Measurements from ENCODE around the gene VAC14.
A peak's percentile ranks its signal among the peaks of the same experiment; 100 is the strongest.

Gene VAC14

DNA sequence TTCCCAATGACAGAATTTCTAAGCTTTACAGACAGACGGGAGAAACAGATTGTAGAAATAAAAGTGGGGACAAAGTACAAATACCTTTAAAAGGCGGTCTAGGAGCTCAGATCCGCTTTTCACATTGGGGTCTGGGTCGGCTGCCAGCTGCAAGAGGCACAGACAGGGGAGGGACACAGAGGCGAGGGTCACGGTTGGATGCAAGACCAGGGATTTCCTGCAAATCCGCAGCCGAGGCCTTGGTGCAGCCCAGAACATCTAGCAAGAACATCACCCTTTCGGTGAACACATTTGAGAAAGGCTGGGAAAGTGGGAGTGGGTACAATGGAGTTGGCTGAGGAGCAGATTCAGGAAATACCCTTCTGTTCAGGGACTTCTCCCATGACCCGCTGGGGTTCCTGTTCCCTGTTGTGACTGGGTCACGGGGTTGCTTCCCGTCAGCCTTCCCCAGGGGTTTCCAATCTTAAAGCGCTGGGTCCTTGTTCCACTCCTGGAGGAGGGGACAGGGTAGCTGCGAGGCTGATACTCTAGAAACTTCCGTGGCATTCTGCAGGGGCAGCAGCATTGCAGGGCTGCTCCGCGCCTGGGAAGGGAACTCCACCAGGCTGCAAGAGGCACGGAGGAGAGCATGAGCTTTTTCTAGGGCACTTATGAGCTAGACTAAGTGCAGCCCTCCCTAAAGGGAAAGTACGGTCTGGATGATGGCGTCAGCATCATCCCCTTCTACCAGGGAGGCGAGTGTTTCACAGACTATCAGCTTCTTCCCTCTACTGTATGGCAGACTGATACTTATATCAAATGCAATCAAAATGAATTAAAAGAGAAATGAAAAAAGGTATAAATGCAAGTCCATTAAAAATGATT, 16.0 kb downstream of the VAC14 start:
- no peak for DNase-seq

DNA sequence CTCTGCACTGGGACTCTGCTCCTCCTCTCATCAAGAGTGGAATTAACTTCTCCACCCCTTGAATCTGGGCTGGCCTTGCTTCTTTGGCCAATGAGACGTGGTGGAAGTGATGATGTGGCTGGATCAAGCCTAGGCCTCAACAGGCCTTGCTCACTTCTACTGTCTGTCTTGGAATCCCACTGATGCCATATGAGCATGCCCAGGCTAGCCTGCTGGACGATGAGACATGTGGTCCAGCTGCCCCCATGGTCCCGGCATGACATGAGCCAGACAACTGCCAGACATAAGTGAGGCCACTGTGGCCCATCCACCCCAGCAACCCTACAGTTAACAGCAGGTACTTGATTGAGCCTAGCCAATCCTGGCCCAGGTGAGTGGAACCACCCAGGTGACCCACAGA, 18.7 kb downstream of the VAC14 start:
- no peak for DNase-seq

DNA sequence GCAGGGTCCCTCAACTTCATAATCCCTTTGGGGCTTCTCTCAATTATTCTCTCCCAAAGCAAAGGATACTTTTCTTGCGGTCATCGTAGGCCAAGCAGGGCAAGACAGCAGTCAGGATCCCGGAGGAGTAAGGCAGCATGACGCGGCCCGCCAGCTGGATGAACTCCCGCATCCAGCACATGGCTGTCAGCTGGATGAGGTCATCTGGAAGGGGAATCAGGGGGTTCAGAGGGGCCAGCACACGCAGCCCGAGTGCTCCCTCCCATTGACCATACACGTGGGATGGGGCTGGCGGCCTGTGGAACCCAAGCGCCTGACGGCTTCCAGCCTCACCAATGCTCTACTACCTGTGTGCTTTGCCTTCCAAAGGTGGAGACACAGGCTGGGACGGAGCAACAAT, 19.2 kb downstream of the VAC14 start:
- DNase-seq: no peak

DNA sequence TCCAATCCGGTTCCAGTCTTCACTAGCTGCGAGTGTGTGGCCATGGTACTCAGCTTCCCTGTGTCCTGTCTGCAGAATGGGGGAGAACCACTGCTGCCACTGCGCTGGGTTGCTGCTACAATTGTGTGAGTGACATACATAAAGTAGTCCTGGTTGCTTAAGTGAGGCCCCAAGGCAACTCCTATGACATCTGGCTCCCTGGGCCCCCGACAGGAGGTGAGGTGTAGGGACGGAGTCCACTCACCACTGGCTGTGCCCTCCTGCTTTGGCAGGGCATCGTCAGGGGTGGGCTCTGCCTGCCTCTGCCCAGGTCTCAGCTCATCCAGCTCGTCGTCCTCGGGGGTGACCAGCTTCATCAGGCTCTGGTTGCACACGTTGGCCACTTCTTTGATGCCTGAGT, 20.4 kb downstream of the VAC14 start:
- DNase-seq: no peak

DNA sequence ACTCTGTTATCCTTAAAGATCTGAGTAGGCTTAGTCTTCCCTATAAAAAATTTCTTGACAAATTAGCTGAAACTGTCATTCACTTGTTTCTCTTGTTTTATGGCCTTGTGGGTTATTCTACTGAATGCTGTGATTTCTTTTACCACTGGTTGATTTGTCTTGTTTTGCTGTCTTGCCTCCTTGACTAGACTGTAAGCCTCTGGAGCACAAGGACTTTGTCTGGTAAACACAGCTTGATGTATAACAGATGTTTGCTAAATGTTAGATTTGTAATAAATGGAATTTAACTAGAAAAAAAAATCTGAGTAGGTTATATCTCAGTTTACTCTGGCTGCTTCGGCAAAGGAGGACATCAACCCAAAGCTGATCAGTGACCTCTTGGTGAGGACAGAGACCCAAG, 21.6 kb downstream of the VAC14 start:
- no peak for DNase-seq

DNA sequence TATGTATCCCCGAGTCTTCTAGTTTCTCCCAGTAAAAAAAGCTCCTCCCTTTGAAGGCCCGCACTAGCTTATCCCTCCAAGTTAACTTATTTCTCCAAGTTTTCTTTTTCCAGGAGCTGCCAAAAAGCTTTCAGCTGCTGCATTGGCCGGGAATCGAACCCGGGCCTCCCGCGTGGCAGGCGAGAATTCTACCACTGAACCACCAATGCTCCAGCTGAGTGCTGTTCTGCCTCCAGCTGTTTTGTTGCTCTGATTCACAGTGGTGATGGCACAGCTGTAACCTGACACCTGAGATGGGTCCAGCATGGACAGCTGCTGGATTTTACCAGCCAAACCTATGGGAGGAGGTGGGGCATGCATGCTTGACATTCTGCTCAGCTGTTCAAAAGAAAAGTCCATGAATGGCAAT, 22.1 kb downstream of the VAC14 start:
- peak; percentile 4 for DNase-seq

DNA sequence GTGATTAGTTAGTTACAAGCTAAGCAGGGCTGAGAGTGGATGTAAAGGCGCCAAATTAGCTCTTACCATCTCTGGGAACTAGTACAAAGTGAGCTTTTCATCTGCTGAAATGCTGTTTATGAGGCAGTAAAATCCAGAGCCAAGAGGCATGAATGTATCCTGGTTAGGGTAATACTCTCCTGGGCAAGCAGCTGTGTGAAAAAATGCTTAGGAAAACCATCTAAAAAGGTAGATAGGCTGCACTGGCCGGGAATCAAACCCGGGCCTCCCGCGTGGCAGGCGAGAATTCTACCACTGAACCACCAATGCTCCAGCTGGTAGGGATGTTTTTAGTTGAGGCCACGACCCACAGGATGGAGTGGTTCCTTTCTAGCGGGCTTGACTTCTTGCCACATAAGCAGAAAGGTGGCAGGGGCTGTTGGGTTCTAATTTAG, 23.0 kb downstream of the VAC14 start:
- no peak for DNase-seq

DNA sequence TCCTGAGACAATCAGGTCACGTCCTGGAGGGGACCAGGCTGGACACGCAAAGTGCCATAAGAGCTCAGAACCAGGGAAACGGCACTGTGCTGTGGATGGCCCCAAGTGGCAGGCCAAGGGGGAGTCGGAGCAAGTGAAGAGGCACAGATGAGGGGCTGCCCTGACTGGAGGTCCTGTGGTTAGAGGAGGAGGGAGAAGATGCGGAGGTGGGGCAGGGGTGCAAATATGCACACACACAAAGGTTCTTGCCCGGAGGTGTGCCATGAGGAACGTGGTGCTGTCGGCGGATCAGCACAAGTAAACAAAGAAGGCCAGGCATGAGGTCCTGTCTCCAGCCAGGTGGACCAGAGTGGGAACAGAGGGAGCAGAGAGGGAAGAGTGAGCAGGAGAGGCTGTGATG, 23.5 kb downstream of the VAC14 start:
- no peak for DNase-seq

DNA sequence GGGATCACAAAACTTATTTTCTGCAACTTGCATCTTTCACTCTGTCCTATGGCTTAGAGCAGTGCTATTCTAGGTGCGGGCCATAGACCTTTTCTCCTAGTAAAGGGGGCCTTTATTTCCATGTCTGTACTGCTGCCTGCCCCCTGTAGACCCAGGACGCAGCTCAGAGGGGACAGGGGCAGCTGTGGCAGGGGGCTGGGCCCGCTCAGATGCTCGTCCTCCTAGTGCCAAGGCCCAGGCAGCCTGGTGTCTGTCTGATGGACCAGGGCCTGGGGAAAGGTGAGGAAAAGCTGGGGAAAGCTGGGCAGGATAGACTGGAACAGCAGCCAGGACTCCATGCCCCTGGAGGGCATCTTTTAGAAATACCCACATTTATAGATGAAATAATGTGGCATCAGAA, 25.6 kb downstream of the VAC14 start:
- no peak for DNase-seq

DNA sequence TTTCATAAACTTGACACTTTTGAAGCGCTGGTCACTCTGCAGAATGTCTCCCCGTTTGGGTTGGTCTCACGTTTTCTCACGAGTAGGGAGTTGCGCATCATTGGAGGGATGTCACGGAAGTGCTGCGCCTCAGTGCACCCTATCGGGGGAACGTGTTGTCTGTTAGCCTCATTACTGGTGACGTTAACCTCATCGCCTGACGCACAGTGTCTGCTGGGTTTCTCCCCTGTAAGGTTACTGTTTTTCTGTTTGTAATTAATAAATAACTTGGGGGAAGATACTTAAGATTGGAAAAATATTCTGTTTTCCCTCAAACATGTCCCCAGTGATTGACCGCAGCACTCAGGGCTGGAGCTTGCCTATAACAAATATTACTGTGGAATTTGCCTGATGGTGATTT, 26.7 kb downstream of the VAC14 start:
- no peak for DNase-seq

DNA sequence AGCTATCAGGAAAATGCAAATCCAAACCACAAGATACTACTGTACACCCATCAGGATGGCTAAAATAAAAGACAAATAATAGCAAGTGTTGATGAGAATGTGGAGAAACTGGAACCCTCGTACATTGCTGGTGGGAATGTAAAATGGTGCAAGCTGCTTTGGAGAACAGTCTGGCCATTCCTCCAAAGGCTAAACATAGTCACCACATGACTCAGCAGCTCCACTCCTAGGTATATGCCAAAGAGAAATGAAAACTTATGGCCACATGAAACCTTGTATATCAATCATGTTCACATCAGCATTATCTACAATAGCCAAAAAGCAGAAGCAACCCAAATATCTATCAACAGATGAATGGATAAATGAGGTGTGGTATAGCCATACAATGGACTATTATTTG, 28.5 kb downstream of the VAC14 start:
- DNase-seq: no peak

DNA sequence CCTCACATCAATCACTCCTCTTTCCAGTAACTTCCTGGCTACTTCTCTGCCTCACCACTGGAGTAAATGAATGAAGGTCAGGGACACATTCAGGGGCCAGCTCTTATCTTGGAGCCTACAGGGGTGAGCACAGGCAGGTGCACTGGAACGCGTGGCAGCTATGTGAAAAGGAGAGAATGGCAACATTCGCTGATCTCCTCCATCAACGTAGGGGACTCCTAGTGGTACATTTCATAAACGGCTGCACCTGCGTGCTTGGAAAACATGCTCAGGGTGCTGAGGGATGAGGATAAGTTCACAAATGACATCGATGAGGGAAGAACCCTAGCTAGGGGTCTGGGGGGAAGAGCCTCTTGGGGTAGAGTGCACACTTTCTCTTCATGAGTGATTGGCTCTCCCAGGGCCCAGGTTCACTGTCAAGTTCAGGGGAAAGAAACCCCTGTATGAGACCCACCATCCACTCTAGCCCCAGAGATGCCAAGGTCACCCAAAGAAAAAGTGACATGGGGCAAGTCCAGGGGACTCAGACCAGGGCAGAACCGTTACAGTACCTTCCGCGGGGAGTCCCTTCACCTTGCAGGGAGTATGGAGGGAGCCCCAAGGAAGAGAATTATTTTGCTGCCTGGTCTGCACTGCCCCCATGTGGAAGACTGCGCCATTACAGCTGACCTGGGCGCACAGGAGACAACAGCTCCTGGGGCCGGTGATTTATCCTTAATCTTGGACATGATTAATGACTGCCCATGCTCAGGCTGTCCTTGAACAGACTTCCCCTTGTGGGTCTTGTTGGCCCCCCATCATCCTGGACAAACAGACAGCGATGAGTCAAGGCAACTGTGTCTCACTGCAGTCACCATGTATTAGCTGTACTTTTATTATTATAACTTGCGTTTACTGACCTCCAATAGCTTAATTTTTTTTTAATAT, 30.1 kb downstream of the VAC14 start:
- peak; percentile 65 for DNase-seq

DNA sequence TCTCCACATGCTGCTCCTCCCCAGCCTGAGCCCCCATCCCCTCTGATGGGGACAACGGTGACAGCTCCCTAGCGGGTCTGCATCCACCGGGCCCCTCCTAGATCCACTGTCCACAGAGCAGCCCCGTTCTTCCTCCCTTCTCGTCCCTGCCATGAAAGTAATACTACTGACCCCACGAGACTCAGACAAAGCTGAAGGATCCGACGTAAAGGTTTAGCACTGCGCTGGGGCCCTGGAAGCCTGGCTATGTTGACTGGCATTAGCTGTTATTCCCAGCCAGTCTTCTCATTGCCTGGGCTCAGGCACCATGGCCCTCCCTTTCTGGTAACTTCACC, 30.7 kb downstream of the VAC14 start:
- no peak for DNase-seq

DNA sequence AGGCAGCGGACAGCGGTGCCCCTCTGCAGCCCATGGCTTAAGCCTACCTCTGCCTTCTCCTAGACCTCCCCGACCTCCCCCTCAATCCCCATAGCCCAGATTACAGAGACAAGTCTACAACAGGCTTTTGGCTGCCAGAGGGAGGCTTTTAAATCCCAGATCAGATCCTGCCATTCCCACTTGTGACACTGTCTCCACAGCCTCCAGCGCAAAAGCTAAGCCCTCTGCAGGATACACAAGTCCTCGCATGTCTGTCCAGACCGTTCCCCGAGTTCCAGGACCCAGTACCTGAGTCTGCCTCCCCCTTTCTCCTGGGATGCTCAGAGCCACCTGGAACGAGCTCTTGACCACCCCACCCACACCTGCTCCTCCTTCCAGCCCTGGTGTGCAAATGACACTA, 31.2 kb downstream of the VAC14 start:
- DNase-seq: no peak

DNA sequence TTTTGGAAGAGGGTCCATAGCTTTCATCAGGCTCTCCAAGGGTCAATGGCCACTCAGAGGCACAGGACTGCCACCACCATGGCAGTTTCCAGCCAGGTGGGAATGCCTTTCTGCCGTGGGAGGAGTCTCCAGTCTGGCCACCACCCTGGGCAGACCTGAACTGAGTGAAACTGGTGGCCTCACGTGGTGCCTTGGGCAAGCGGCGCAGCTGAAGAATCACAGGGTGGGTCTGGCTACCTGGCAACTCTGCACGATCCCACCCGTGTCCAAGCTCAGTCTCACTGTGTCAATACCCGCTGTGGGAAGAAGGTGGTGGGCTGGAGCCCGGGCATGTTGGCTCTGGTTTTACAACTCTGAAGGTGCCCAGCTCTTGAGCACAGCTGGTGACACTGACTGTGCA, 31.8 kb downstream of the VAC14 start:
- DNase-seq: no peak

DNA sequence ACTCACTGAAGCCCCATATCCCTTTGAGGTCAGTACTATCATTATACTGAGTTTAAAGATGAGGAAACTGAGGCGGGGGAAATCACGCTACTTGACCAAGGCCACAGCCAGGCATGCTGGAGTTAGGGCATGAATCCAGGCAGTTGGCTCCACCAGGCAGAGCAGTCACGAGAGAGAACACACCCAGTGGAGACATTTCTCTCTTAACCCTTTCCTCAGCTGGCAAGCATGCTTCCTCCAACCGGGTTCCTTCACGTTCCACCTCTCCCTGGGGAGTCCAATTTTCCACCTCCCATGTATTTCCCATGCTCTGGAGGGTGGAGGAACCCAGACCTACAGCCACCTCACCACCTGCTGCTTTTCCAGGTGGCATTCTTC, 32.8 kb downstream of the VAC14 start:
- DNase-seq: no peak

DNA sequence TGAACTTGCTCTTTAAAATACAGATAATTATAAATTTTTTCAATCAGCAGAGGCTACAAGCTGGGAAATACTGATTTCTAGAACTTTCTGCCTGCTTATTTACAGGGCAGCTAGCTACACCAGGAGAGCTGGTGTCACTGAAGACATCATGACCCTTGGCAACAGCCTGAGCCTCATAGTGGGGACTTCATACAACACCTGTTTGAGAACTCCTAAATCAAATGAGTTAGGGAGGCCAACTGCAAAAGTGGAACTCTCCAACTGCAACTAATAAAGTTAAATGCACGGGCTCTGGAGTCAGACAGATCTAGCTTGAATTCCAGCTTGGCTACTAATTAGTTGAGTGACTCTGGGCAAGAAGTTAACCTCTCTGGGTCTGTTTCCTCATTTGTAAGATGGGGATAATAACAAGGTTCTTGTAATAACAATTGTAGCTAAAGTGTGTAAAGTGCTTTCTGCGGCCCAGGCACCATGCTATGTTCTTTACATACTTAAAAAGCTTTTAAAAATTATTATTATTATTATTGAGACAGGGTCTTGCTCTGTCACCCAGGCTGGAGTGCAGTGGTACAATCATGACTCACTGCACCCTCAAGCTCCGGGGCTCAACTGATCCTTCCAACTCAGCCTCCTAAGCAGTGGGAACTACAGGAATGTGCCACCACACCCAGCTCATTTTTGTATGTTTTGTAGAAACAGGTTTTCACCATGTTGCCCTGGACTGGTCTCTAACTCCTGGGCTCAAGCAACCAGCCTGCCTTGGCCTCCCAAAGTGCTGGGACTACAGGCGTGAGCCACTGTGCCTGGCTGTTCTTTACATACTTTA, 33.4 kb downstream of the VAC14 start:
- DNase-seq: no peak

DNA sequence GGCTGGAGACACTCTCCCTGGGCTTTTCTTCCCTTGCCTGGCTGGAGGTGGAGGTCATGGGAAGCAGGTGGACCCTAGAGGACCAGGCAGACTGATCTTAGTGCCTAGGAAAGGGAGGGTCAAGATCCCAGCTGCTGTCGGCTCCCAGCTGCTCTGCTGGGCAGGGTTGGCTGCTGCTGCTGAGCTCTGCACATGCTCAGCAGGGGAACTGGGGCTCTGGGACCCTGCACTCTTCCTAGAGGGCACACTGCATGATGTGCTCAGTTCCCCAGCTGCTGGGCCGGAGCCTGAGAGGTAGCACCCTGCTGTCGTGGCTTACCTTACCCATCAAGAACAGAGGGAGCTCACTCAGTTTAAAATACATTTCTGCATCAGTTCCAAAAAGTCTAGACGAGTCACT, 34.3 kb downstream of the VAC14 start:
- no peak for DNase-seq

DNA sequence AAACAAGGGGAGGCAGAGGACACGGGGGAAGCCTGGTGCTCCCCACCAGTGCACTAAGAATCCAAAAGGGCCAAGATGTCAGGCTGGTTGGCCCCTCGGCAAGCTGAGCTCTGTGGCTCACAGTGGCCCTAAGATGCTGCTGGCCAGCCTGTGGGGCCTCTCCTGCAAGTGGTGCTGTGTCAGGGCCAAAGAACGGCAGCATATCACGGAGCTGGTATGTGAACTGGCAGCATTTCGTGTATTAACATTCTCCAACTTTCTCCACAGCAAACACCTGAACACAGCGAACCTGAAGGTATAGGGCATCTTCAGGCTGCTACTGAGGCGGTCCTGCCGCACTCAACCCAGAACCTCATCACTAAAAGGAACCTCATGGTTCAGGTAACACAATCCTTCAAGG, 34.8 kb downstream of the VAC14 start:
- DNase-seq: no peak

DNA sequence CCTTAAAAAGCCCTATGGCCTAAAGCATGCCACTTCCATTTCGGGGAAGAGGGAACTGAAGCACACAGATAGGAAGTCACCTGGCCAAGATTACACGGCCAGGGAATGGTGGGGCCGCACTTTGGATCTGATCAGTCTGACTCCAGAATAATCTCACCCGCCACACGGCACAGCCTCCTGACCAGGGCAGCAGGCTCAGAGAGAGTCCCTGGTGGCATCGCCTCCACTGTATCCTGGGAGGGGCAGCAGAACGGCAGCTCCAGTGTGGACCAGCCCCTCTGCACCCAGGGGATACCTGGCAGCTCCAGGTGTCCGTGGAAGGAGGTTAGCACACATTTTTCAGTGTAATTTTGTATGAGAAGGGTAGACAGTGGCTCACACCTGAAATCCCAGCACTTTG, 35.5 kb downstream of the VAC14 start:
- DNase-seq: no peak

DNA sequence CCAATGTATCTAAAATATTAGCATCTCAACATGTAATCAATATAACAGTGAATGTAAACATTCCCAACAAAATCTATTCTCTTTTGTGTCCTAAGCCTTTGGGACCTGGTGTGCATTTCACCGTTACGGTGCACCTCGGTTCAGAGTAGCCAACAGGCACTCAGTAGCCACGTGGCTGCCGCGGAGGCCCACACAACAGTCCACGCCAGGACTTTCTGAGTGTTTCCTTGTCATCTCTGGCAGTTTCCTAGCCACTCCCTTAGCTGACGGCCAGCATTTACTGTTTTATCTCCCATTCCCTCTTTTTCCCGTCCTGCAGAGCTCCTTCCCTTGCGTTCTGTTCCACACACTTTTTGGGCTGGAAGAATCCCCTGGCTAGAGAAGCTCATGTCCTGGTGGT, 36.3 kb downstream of the VAC14 start:
- DNase-seq: no peak

DNA sequence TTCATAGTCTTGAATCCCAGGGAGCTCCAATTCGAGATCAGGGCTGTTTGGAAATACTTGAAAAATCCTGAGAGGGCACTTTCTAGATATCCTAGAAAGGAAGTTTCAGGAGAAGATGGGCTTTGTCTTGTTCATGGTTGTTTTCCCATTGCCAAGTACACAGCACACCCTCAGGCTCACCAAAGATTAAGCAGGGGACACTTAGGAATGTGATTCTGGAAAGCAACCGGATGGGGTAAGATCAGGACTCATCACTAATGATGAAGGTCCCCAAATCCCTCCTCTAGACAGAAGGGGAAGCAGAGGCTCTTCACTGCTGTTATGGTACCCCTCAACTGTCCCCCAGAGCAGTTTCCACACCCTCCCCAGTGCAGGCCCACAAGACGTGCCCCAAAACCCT, 40.7 kb downstream of the VAC14 start:
- DNase-seq: no peak

DNA sequence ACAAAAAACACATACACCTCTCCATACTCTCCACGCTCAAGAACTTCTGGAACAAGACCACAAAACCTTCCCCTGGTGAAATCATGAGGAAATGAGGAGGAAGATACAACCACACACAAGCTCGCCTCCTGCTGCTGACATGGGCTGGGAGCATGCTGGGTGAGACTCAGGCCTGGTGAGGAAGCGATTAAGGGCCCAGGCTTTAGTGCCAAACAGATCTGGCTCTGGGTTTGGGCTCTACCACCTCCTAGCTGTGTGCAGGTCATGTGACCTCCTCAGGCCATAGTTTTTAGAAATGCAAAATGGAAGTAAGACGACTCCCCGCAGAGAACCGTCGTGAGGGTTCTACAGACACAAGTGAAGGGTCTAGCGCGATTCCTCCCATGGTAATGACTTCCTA, 41.3 kb downstream of the VAC14 start:
- DNase-seq: no peak

All from activated CD4-positive, alpha-beta T cell treated with anti-CD3 and anti-CD28 coated beads, Interleukin-10, Interleukin-2, amounts not matched to agents 100 ng/mL and 50 ng/mL, durations not matched to agents 16 hours and 8 hours (primary cell).